Esophagus muscularis mucosa (tissue), 4 donors: Measurements from ENCODE around the gene ZNF692. TPM values are rescaled to one million over a fixed set of nuclear protein-coding genes. Genes with fewer than 3 reads are reported as not detected.

Source experiments
- DNase-seq: peaks from one replicate; pipeline ENCODE4 v3.0.0-alpha.2; 2017; ENCODE audit errors: extremely low spot score
- H3K27ac ChIP-seq, 4 donors: fragments of 200-600 bp; sonication (generic); replicated peaks in 1 of 4; 1 replicate in 3 of 4; 2 replicates in 1 of 4; pipeline ENCODE4 v1.5.1; 2016 to 2019; ENCODE audit warnings: mild to moderate bottlenecking in 1 of 4
- H3K27me3 ChIP-seq, 4 donors: fragments of 200-600 bp; sonication (generic); one replicate each; pipeline versions ENCODE4 v1.5.1 to v1.6.0; 2016 to 2019
- H3K36me3 ChIP-seq, 4 donors: fragments of 200-600 bp; sonication (generic); one replicate each; pipeline ENCODE4 v1.5.1; 2016 to 2019
- H3K4me1 ChIP-seq, 4 donors: fragments of 200-600 bp; sonication (generic); one replicate each; pipeline ENCODE4 v1.5.1; 2016 to 2019
- H3K4me3 ChIP-seq, 4 donors: fragments of 200-600 bp; sonication (generic); 1 replicate in 2 of 4; 2 replicates in 2 of 4; pipeline ENCODE4 v1.5.1; 2016 to 2019; ENCODE audit warnings: mild to moderate bottlenecking in 4 of 4, moderate library complexity in 1 of 4
- H3K9me3 ChIP-seq, 4 donors: fragments of 200-600 bp; sonication (generic); 1 replicate in 3 of 4; 2 replicates in 1 of 4; pipeline ENCODE4 v1.5.1; 2016 to 2019
- CTCF ChIP-seq, 3 experiments: fragments of 200-600 bp in 2 of 3; fragments of 450-650 bp in 1 of 3; sonication (generic) in 2 of 3; IDR thresholded peaks; one replicate each; pipeline ENCODE4 v1.5.1; 2017 to 2019; ENCODE audit warnings: antibody characterized with exemption in 3 of 3, mild to moderate bottlenecking in 2 of 3, moderate library complexity in 1 of 3
- EP300 ChIP-seq: sonication (generic); formaldehyde crosslinking; IDR thresholded peaks from one replicate; pipeline ENCODE4 v1.6.1; 2017; ENCODE audit warnings: antibody characterized with exemption
- POLR2A ChIP-seq: fragments of 450-650 bp; IDR thresholded peaks from one replicate; pipeline ENCODE4 v1.6.1; 2017; ENCODE audit warnings: antibody characterized with exemption, moderate library complexity, mild to moderate bottlenecking, low read depth
- POLR2AphosphoS5 ChIP-seq, 2 donors: sonication (generic); formaldehyde crosslinking; IDR thresholded peaks; one replicate each; pipeline ENCODE4 v1.6.1; 2017; ENCODE audit warnings: antibody characterized with exemption in 2 of 2
- WGBS: methylation state at CpG from one replicate; pipeline ENCODE4 v1.1.5; 2018; 5-methylcytosine and 5-hydroxymethylcytosine counted together
- intact Hi-C: fragments of 100-400 bp; cut with DNase I; formaldehyde crosslinking; loops from one replicate; pipeline ENCODE4 v1.15.1; 2023
- small RNA-seq, 3 donors: library from RNA; depleted of rRNA; stranded (forward); fragments of <200 nt; gene quantifications; one replicate each; pipeline ENCODE3, GENCODE V24; 2016
- total RNA-seq, 4 donors: library from RNA; depleted of rRNA; stranded (reverse); fragments of >200 nt; gene quantifications; one replicate each; pipeline versions ENCODE4 v1.1.0 to v1.2.1, GENCODE V29; 2016

Gene ZNF692
- total RNA-seq, 4 donors from 2014 or later = 19.4 to 37.3 (median 30.5) TPM

GRCh38 chr1:248800459-248800858, 58.4 kb downstream of the ZNF692 start:
- Histone ChIP-seq H3K27me3 (peaks cover 0 to 6% (median 0%) of the 10 kb centered on the region in 4 donors), H3K4me3 (no peak overlapping the region), H3K4me1 (peaks cover 0 to 3% (median 0%) of the 10 kb centered on the region in 4 donors), H3K9me3 (peaks cover 0 to 8% (median under 1%) of the 10 kb centered on the region in 4 donors), H3K36me3 (no peaks in the 10 kb centered on the region), H3K27ac (no peak overlapping the region)
- TF ChIP-seq CTCF (IDR thresholded peaks at IDR 0.05) (no peak), POLR2AphosphoS5 (IDR thresholded peaks at IDR 0.05) (no peak), POLR2A (no peak), EP300 (no peak)
- intact Hi-C loops = no loop called here
- DNase-seq = no peak
- 76% methylated on average over 3 of the region's 3 CpGs for WGBS

Small RNAs within 50 kb of the gene (small RNA-seq; reads per million reads assigned to genes)
- 0 reads per million in 3 donors for gene MIR3124

Other genes with a start within 250 kb of the ZNF692 start
- not detected for gene OR2T11, start 224.0 kb downstream of the ZNF692 start, total RNA-seq
- not detected for gene OR2T35, start 213.8 kb downstream of the ZNF692 start, total RNA-seq
- gene OR2T27, start 203.6 kb downstream of the ZNF692 start, total RNA-seq = not detected
- not detected for gene OR14I1, start 156.3 kb downstream of the ZNF692 start, total RNA-seq
- gene LYPD8, start 103.3 kb downstream of the ZNF692 start, total RNA-seq = under 1 TPM in 1 of 4 donors, not detected in 3; 0.57 TPM
- 10 to 100 TPM; 19.9 to 36.2 (median 28.3) TPM for gene SH3BP5L, start 33.2 kb downstream of the ZNF692 start, total RNA-seq
- gene ZNF672, start 20.9 kb downstream of the ZNF692 start, total RNA-seq = 10 to 100 TPM; 30.3 to 46.4 (median 39.3) TPM
- 1 to 10 TPM; 3.1 to 5.6 (median 4.1) TPM for gene PGBD2, start 47.1 kb upstream of the ZNF692 start, total RNA-seq